Stimulated activated naive CD8-positive, alpha-beta T cell treated with anti-CD3 and anti-CD28 coated beads, Interleukin-15, amount 100 ng/mL, for 72 hours (primary cell): Measurements from ENCODE around the gene APPBP2.
A peak's percentile ranks its signal among the peaks of the same experiment; 100 is the strongest.

Experiments
- ATAC-seq: fragments of 150-1000 bp; cut with Tn5 transposase; 2 replicates; pipeline ENCODE4 v1.10.0; 2021; ENCODE audit warnings: mild to moderate bottlenecking, moderate library complexity
- DNase-seq, 2 donors: peaks; one replicate each; pipeline ENCODE4 v3.0.0; 2021 to 2022
- H3K27ac Mint-ChIP-seq, 2 donors: one replicate each; pipeline ENCODE4 v1.8.0; 2022; ENCODE audit warnings: mild to moderate bottlenecking in 2 of 2, mixed read lengths in 2 of 2, moderate library complexity in 2 of 2
- H3K27me3 Mint-ChIP-seq: one replicate; pipeline ENCODE4 v1.8.0; 2022; ENCODE audit warnings: mixed read lengths
- H3K4me1 Mint-ChIP-seq: one replicate; pipeline ENCODE4 v1.8.0; 2022; ENCODE audit warnings: mild to moderate bottlenecking, mixed read lengths
- H3K4me3 Mint-ChIP-seq, 2 donors: one replicate each; pipeline ENCODE4 v1.8.0; 2022; ENCODE audit warnings: mild to moderate bottlenecking in 2 of 2, mixed read lengths in 2 of 2, moderate library complexity in 1 of 2
- H3K9me3 Mint-ChIP-seq, 2 donors: one replicate each; pipeline ENCODE4 v1.8.0; 2022; ENCODE audit warnings: mixed read lengths in 2 of 2

APPBP2 gene

DNA sequence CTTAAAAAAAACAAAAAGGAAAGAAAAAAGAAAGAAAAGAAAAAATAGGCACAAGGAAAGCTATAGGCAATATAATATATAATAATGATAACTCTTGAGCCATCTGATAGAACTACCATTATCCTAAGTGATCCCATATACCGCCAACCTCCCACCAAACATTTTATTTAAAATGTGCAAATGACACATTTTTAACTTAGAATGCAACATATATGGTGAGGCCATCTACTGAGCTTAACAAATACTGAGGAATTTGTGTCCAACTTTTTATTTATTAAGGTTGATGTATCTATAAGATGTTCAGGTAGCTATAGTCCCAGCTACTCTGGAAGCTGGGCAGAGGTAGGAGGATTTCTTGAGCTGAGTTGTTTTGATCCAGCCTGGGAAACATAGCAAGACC lies 14.4 kb upstream of the APPBP2 start:
- Mint-ChIP-seq H3K4me3 (no peak overlapping the region), H3K27ac (no peak overlapping the region), H3K27me3 (no peaks in the 10 kb centered on the region), H3K4me1 (no peaks in the 10 kb centered on the region), H3K9me3 (no peaks in the 10 kb centered on the region)
- no peak for DNase-seq
- no peak for ATAC-seq

DNA sequence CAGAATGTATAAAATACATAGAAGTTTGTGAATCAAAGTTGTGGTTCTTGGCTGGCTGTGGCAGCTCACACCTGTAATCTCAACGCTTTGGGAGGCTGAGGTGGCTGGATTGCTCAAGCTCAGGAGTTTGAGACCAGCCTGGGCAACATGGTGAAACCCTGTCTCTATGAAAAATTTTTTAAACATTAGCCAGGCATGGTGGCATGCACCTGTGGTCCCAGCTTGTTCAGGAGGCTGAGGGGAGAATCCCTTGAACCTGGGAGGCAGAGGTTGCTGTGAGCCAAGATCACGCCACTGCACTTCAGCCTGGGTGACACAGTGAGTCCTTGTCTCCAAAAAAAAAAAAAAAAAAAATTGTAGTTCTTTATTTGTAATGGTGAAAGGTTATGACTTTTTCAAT lies 13.8 kb upstream of the APPBP2 start:
- Mint-ChIP-seq H3K27me3 (no peaks in the 10 kb centered on the region), H3K4me3 (no peak overlapping the region), H3K9me3 (no peaks in the 10 kb centered on the region), H3K27ac (no peak overlapping the region), H3K4me1 (no peaks in the 10 kb centered on the region)
- DNase-seq (no peak), ATAC-seq (no peak)

DNA sequence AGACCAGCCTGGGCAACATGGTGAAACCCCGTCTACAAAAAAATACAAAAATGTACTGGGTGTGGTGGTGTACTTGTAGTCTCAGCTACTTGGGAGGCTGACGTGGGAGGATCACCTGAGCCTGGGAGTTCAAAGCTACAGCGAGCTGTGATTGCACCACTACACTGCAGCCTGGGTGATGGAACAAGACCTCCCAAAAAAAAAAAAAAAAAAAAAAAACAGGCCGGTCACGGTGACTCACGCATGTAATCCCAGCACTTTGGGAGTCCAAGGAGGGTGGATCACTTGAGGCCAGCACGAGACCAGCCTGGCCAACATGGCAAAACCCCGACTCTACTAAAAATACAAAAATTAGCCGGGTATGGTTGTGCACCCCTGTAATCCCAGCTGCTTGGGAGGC lies 12.7 kb upstream of the APPBP2 start:
- no peak for DNase-seq
- H3K4me1 Mint-ChIP-seq = no peaks in the 10 kb centered on the region
- no peaks in the 10 kb centered on the region for H3K9me3 Mint-ChIP-seq
- H3K27me3 Mint-ChIP-seq = no peaks in the 10 kb centered on the region
- no peak overlapping the region for H3K27ac Mint-ChIP-seq
- H3K4me3 Mint-ChIP-seq = no peak overlapping the region
- no peak for ATAC-seq

DNA sequence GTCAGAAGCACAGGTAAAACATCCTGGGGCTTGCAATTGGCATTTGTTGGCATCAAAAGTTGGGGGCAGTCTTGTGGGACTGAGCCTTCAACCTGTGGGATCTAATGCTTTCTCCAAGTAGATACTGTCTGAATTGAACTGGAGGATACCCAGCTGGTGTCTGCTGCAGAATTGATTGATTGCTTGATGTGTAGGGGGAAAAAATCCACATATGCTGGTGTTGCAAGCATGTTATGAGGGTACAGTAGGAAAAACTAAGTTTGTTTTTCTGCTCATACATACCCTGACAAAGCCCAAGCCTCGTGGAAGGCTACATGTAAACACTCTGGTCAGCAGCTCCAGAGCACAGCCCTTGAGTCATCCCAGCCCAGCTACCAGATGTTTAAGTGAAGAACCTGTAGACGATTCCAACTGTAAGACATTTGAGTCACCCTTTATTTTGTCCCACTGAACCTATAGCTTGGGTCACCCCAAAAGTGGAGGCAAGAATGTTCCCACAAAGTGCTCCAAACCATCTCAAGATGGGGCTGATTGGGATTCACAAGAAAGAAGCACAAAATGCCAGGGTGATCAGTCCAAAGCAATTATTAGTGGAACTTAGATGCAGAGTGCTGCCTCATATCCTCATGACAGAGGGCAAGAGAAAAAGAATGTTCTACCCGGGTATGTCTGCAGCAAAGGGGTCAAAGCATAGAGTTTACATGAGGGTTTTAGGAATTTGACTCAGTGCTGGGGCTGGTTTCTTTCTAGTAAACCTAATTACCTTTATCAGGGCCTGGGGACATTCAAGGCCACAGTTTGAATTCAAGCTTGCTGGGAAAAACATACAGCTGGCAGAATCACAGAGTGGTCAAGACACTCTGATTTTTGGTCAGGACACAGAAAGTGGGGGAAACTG lies 9.6 kb upstream of the APPBP2 start:
- no peaks in the 10 kb centered on the region for H3K9me3 Mint-ChIP-seq
- ATAC-seq = no peak
- H3K27ac Mint-ChIP-seq = no peak overlapping the region
- no peak for DNase-seq
- no peaks in the 10 kb centered on the region for H3K4me1 Mint-ChIP-seq
- H3K27me3 Mint-ChIP-seq = no peaks in the 10 kb centered on the region
- H3K4me3 Mint-ChIP-seq = no peak overlapping the region

DNA sequence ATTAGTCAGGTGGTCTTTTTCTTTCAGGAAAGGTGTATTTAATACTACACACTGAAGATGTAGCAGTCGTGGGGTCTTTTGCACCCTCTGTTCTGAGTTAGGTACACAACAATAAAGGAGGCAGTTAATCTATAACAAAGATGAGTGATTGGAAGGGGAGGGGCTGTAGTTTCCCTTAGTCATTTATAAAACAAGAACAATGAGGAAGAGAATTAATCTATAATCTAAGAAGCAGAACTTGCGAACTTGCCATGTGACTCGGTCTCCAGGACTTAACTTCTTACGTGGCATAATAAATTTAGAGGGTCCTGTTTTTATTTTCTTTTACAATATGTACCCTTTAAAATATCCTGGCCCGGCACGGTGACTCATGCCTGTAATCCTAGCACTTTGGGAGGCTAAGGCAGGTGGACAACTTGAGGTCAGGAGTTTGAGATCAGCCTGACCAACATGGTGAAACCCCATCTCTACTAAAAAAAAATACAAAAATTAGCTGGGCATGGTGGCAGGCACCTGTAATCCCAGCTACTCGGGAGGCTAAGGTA lies 8.6 kb upstream of the APPBP2 start:
- Mint-ChIP-seq H3K4me3 (no peak overlapping the region), H3K9me3 (no peaks in the 10 kb centered on the region), H3K4me1 (no peaks in the 10 kb centered on the region), H3K27ac (no peak overlapping the region), H3K27me3 (no peaks in the 10 kb centered on the region)
- no peak for DNase-seq
- ATAC-seq = no peak

DNA sequence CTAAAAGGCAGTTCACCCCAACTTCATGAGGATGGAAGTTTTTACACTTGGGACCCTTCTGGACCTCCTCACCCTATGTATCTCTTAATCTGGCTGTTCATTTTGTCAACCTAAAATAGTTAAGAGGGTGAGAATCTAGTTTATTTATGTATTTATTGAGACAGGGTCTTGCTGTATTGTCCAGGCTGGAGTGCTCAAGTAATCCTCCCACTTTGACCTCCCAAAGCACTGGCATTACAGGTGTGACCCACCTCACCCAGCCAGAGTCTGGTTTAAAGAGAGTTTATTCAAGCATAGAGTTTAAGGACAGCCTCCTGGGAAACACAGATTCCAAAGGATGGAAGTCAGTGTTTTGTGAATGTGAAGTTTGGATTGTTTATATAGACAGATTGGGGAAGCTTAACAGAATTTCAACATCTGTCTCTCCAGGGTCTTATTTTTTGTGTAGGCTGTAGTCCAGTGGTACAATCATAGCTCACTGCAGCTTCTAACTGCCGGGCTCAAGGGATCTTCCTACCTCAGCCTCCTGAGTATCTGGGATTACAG lies 8.0 kb upstream of the APPBP2 start:
- Mint-ChIP-seq H3K27ac (no peak overlapping the region), H3K27me3 (no peaks in the 10 kb centered on the region)

DNA sequence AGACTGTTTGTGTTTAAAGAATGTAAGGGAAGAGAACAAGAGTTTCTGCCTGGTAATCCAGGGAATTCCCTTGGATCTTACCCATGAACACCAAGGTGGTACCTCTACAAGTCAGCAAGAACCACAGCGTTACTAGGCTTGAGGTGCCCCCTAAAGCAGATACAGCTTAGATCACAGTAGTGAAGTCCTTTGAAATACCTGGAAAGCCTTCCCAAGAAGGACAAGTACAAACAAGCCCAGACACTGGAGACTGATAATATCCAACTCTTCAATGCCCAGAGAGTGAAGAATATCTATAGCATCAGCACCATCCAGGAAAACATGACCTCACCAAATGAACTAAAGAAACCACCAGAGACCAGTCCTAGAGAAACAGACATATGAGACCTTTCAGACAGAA lies 3.8 kb upstream of the APPBP2 start:
- ATAC-seq (no peak), DNase-seq (no peak)
- Mint-ChIP-seq H3K9me3 (no peaks in the 10 kb centered on the region), H3K4me1 (peaks cover 2% of the 10 kb centered on the region), H3K27ac (no peak overlapping the region), H3K4me3 (no peak overlapping the region), H3K27me3 (no peaks in the 10 kb centered on the region)

More for the DNA sequence above, 8.0 kb upstream of the APPBP2 start:
- H3K9me3 Mint-ChIP-seq = no peaks in the 10 kb centered on the region
- H3K4me3 Mint-ChIP-seq = no peak overlapping the region
- H3K4me1 Mint-ChIP-seq = no peaks in the 10 kb centered on the region
- ATAC-seq (no peak), DNase-seq (no peak)

DNA sequence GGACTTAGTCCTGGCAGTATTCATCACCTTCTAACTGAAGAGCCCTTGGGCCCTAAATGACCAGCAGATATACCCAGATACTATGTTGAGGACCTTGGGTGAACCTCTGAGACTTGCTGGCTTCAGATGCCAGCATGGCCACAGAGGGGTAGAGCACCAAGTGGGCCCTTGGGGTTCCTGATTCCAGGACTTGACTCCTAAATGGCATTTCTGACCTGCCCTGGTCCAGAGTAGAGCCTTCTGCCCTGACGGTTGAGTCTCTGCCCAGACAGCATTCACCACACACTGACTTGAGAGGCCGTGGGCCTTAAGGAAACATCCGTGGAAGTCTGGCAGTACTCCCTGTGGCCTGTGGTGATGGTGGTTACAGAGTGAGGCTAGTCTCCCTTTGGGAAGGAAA lies 2.8 kb upstream of the APPBP2 start:
- ATAC-seq (no peak), DNase-seq (no peak)
- Mint-ChIP-seq H3K27ac (no peak overlapping the region), H3K27me3 (no peaks in the 10 kb centered on the region), H3K4me1 (peaks cover 12% of the 10 kb centered on the region), H3K9me3 (no peaks in the 10 kb centered on the region), H3K4me3 (no peak overlapping the region)

DNA sequence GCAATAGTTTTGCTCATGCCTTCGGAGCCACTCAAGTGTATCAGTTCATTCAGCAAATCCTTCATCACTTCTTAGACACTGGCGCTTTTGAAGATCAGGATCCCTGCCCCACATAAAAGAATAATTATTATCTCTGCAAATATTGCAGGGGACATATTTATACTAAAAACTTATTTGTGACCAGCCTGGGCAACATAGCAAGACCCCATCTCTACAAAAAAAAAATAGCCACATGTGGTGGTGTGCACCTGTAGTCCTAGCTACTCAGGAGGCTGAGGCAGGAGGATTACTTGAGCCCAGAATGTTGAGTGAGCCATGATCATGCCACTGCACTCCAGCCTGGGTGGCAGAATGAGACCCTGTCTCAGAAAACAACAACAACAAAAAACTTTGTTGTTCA lies 1.7 kb upstream of the APPBP2 start:
- H3K27ac Mint-ChIP-seq = no peak overlapping the region
- H3K9me3 Mint-ChIP-seq = no peaks in the 10 kb centered on the region
- peaks cover 20% of the 10 kb centered on the region for H3K4me1 Mint-ChIP-seq
- H3K27me3 Mint-ChIP-seq = no peaks in the 10 kb centered on the region
- DNase-seq (no peak), ATAC-seq (no peak)
- peak overlapping the region; percentile 26 to 29 for H3K4me3 Mint-ChIP-seq

DNA sequence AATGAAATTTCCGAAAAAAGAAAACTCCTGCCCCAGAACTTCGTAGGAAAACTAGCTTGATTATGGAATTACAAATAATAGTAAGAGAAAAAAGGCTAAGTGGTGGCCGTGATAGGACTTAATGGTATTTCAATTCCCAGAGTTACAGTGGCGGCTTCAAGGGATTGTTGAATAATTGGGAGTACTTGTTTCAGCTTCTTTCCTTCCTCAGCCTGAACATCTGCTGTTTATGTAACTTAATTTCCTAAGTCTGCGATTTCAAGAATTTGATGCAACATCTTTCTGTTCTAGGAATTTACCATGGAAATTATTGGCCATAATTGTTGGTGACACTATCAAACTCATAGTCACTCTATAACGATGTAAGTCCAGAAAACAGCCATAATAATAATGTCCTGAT lies 684 bp upstream of the APPBP2 start:
- H3K27me3 Mint-ChIP-seq = no peaks in the 10 kb centered on the region
- peaks cover 22% of the 10 kb centered on the region for H3K4me1 Mint-ChIP-seq
- no peak for ATAC-seq
- DNase-seq = no peak
- H3K4me3 Mint-ChIP-seq = peak overlapping the region; percentile 93 to 98
- H3K9me3 Mint-ChIP-seq = no peaks in the 10 kb centered on the region
- H3K27ac Mint-ChIP-seq = peak overlapping the region; percentile 96 to 100

DNA sequence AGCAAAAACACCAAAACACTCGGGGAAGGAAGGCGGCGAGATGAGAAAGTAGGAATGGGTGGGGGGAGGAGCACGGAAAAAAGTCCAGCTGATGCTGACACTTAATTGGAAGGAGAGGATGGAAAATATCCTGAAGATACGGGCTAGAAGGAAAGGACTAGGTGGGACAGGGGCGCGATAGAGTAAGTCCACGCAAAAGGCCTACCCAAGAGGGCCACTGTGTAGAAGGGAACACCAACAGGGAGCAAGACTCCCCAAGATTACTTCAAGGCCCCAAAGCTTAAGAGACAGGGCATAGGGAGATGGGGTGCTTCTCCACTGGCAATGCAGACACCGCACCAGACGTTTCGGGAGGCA lies 736 bp downstream of the APPBP2 start:
- Mint-ChIP-seq H3K4me3 (peak overlapping the region; percentile 93 to 98), H3K4me1 (peaks cover 22% of the 10 kb centered on the region), H3K27ac (peak overlapping the region; percentile 96 to 100), H3K9me3 (no peaks in the 10 kb centered on the region), H3K27me3 (no peaks in the 10 kb centered on the region)
- ATAC-seq (no peak), DNase-seq (no peak)

DNA sequence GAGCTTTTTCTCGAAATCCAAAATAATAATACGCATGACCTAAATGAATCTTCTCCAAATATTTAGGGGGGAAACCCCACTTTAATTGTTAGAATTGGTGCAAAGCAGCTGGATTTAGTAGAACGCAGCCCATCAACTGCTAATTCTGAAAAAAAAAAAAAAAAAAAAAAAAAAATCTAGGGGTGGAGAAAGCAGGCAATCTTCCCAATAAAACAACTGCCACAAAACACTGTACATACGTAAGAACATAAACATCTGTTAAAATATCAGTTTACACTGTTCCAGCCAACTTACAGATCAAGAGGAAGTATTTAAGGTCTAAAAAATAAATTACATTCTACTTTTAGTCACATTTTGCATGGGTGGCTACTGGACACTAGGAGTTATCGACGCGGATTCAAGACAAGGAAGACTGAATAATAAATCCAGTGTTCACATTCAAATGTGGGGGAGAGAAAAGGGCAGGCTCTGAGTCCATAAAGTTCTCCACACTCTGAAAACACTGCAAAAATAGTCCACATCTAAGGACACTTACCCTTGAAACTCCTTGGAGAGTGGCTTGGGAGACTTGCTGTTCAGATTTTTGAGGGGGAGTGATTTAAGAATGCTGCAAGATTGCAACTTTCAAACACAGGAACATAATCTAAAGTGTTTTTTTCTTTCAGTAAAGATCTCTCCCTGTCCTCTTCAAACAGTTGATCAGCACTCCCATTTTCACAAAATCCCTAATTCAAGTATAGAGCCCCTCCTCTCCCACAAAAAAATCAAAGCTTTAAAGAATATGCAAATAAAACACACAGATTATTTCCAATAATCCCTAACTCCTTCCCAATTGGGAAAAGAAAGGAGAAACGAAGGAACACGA lies 1.3 kb downstream of the APPBP2 start:
- H3K4me3 Mint-ChIP-seq = peak overlapping the region; percentile 93 to 98
- DNase-seq = no peak
- no peaks in the 10 kb centered on the region for H3K27me3 Mint-ChIP-seq
- no peak for ATAC-seq
- no peaks in the 10 kb centered on the region for H3K9me3 Mint-ChIP-seq
- peaks cover 22% of the 10 kb centered on the region for H3K4me1 Mint-ChIP-seq
- H3K27ac Mint-ChIP-seq = peak overlapping the region; percentile 96 to 100

DNA sequence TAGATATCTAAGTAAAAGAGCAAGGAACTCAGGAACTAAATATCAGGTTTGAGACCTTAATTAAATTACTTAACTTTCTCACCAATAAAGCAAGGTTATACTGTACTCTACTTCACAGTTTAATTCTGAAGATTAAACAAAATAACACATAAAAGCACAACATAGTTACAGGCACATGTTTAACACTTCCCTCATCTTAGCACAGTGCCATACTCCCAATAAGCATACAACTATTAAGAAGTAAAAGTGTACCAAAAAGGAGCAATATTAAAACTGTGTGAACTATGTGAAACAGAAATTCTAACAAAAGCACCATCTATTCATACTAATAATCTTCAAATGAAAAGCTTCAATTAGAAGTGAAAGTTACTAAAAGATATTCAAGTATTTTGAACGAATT lies 2.2 kb downstream of the APPBP2 start:
- ATAC-seq (no peak), DNase-seq (no peak)
- Mint-ChIP-seq H3K27me3 (no peaks in the 10 kb centered on the region), H3K4me1 (peaks cover 22% of the 10 kb centered on the region), H3K9me3 (no peaks in the 10 kb centered on the region), H3K4me3 (peak overlapping the region; percentile 93 to 98), H3K27ac (no peak overlapping the region)

DNA sequence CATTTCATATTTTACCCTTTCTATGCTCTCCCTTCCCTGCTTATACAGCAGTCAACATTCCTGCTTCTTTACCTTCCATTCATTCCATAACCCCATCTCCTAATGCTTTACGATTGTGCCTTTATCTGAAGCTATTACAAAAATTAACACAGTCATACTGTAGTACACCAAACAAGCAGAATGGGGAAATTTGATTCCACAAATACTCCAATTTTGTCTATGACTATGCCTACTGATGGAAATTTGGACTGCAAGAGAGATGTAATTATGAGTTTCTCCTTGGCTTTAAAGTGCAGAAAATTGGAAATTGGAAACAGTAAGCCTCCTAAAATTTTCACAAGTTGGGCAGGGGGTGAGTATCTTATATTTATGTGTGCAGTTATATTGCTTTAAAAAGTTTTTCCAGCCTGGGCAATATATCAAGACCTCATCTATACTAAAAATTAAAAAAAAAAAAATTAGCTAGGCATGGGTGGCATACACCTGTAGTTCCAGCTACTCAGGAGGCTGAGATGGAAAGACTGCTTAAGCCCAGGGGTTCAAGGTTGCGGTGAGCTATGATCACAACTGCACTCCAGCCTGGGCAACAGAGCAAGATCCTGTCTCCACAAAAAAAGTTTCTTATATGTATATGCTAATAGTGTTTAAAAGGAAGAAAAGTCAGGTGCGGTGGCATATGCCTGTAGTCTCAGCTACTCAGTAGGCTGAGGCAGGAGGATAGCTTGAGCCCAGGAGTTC lies 3.0 kb downstream of the APPBP2 start:
- ATAC-seq = no peak
- Mint-ChIP-seq H3K27ac (peak overlapping the region in 1 of 2 donors; percentile 41), H3K9me3 (no peaks in the 10 kb centered on the region), H3K27me3 (no peaks in the 10 kb centered on the region), H3K4me3 (no peak overlapping the region), H3K4me1 (peaks cover 28% of the 10 kb centered on the region)
- DNase-seq = no peak

DNA sequence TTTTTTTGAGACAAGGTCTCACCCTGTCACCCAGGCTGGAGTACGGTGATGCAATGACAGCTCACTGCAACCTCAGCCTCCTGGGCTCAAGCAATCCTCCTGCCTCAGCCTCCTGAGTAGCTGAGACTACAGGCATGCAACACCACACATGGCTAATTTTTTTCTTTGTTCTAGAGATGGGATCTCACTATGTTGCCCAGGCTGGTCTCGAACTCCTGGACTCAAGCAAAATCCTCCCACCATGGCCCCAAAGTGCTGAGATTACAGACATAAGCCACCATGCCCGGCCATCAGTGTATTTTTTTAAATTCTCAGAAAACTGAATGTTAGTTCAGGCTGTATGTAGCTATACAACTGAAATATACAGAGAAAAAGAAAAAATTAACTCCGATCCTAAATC lies 6.2 kb downstream of the APPBP2 start:
- Mint-ChIP-seq H3K9me3 (no peaks in the 10 kb centered on the region), H3K4me1 (peaks cover 30% of the 10 kb centered on the region), H3K27ac (no peak overlapping the region), H3K4me3 (no peak overlapping the region), H3K27me3 (no peaks in the 10 kb centered on the region)
- ATAC-seq (no peak), DNase-seq (no peak)
